Stimulated activated CD8-positive, alpha-beta memory T cell treated with anti-CD3 and anti-CD28 coated beads, Interleukin-12 subunit alpha, Interleukin-12 subunit beta, amount 100 ng/mL, for 4 hours (primary cell): Measurements from ENCODE around the gene MPZ.
"Not testable (repeated sequence)": the region's sequence is repeated elsewhere in the genome, so short reads cannot be mapped to it uniquely, and the experiment has no call there.

Experiments
- DNase-seq: peaks from one replicate; pipeline ENCODE4 v3.0.0-alpha.2; 2020; ENCODE audit warnings: low read depth

MPZ gene

DNA sequence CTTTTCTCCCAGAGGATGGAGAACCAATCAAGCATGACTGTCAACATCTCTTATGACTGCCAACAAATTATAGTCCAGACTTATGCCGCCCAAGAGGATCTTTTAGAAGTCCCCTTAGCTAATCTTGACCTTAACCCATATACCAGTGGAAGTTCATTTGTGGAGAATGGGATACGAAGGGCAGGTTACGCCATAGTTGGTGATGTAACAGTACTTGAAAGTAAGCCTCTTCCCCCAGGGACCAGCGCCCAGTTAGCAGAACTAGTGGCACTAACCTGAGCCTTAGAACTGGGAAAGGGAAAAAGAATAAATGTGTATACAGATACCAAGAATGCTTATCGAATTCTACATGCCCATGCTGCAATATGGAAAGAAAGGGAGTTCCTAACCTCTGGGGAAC, 54.5 kb downstream of the MPZ start:
- DNase-seq = not testable (repeated sequence)
